GM19238 (cell line): ENCODE data around the gene COL27A1.
"Not testable (repeated sequence)": the region's sequence is repeated elsewhere in the genome, so short reads cannot be mapped to it uniquely, and the experiment has no call there.

Experiments
- DNase-seq: peaks from one replicate; pipeline ENCODE4 v3.0.0; 2011; ENCODE audit warnings: low spot score; ENCODE audit not compliant: insufficient read length

COL27A1 gene

GRCh38 chr9:114122136-114123027 is 33.0 kb upstream of the COL27A1 start:
- no peak for DNase-seq

GRCh38 chr9:114123031-114123977 is 32.0 kb upstream of the COL27A1 start:
- DNase-seq = no peak

GRCh38 chr9:114124138-114124537 is 31.2 kb upstream of the COL27A1 start:
- DNase-seq = no peak

- no peak for DNase-seq
Observed at GRCh38 chr9:114124666-114125475, 30.5 kb upstream of the COL27A1 start.

GRCh38 chr9:114125476-114126013 is 29.8 kb upstream of the COL27A1 start:
- no peak for DNase-seq

GRCh38 chr9:114126247-114127060 is 28.9 kb upstream of the COL27A1 start:
- DNase-seq = no peak

GRCh38 chr9:114128759-114129158 is 26.6 kb upstream of the COL27A1 start:
- DNase-seq = not testable (repeated sequence)

- DNase-seq = no peak
Observed at GRCh38 chr9:114130141-114130540, 25.2 kb upstream of the COL27A1 start.

GRCh38 chr9:114130624-114131277 is 24.6 kb upstream of the COL27A1 start:
- no peak for DNase-seq

- no peak for DNase-seq
Observed at GRCh38 chr9:114131808-114132549, 23.4 kb upstream of the COL27A1 start.

- DNase-seq = no peak
Observed at GRCh38 chr9:114132550-114132918, 22.8 kb upstream of the COL27A1 start.

GRCh38 chr9:114134827-114135396 is 20.4 kb upstream of the COL27A1 start:
- no peak for DNase-seq

- no peak for DNase-seq
Observed at GRCh38 chr9:114137831-114138230, 17.5 kb upstream of the COL27A1 start.

GRCh38 chr9:114138552-114138971 is 16.8 kb upstream of the COL27A1 start:
- no peak for DNase-seq

GRCh38 chr9:114139071-114139470 is 16.3 kb upstream of the COL27A1 start:
- DNase-seq = no peak

- DNase-seq = no peak
Observed at GRCh38 chr9:114140401-114140800, 14.9 kb upstream of the COL27A1 start.

- DNase-seq = no peak
Observed at GRCh38 chr9:114140850-114141249, 14.5 kb upstream of the COL27A1 start.

- no peak for DNase-seq
Observed at GRCh38 chr9:114141553-114142402, 13.6 kb upstream of the COL27A1 start.
